ENCODE measurements around the gene WFS1.

Gene WFS1

DNA sequence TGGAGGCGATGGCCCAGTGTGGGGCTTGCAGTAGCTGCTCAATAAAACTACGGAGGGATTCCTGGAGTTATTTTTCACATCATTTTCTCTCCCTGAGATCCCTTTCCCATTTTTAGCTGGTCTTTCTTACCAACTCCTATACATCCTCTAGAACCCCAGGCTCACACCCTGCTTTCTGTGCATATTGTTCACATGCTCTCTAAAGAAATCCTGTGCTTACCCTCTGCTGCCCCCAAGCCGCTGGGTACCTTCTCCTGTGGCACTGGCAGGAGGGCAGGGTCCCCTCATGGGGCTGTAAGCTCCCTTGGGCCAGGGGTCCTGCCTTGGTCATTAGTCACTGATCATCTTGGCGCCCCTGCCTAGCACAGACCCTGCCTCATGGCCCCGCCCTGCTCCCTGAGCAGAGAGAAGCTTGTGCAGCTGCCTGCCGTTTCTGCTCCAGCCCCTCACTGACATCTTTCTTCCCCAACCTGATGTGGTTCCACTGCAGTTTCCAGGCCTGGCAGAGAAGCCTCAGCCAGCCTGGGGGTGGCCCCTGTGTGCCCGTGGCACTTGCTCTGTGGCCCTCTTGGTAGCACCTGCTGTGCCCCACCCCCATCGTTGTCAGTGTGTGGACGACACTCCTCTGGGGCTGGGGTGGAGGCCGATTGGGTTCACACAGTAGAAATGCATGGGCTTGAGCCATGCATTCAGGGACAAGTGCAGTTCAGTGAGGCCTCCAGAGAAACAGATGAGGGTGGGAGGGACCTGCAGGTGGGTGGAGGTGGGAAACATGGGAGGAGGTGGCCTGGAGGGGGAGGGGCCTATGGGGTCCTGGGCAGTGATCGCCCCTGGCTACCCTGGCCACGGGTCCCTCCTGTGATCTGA lies 69.5 kb downstream of the WFS1 start:
- DNase-seq (ENCODE audit: low spot score), result no peak

DNA sequence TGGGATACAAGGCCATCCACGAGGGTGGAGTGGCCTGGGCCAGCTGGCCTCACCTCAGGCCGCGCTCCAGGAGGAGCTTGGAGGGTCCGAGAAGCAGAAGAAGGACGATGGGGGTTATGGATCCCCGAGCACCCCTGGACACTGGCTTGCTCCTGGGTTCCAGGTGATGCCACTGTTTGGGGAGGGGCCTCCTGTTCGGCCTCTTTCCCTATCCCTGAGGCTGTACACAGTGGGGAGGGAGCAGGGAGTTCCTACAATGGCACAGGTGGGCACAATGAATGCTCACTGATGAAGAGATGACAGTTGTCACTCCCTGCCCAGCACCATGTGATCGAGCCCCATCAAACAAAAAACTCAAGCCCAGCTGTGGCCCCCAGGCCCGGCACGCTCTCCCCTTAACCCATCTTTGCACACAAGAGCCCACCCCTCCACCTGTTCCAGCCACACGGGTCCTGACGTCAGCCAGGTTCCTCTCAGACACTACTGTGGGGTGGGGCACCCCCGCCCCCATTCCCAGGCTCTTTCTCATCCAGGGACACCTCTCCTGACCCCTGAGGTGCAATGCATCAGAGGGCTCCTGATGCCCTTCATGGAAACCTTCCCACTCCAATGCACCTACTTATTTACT lies 70.3 kb downstream of the WFS1 start:
- no peak for DNase-seq (ENCODE audit: low spot score)

DNA sequence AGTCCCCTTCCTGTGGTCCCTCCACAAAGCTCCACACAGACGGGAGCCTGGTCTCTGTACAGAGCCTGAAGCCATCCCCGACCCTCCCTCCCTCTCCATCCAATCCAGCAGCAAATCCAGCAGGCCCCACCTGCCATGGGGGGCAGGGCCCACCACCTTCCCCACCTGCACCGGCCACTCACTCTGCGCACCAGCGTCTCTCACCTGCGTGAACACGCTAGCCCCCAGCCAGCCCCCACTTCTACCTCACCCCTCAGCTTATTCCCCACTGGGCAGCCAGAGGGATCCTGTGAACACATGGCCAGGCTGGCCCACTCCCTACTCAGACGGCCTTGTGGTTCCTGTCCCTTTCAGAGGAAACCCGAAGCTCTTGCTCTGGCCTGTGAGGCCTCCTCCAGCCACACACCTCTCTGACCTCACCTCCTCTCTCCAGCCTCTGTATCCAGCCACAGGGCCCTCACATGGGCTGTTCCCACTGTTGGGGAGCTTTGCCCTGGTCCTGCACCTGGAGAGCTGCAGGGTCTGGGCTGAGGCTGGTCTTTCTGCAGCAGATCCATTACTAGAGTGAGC lies 70.9 kb downstream of the WFS1 start:
- no peak for DNase-seq (ENCODE audit: low spot score)

DNA sequence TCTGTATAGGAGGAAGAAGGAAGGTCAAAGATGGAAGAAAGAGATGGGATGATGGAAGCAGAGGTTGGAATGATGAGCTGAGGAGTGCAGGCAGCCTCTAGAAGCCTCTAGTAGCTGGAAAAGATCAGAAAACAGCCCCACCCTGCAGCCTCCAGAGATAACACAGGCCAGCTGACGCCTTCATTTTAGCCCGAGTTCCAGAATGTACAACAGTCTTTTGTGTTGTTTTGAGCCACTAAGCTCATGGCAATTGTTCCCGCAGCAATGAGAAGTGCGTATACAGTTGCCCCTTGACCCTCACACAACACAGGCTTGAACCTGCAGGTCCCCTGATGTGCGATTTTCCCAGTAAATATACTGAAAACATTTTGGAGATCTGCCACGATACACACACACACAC lies 72.0 kb downstream of the WFS1 start:
- DNase-seq (ENCODE audit: low spot score), result no peak

DNA sequence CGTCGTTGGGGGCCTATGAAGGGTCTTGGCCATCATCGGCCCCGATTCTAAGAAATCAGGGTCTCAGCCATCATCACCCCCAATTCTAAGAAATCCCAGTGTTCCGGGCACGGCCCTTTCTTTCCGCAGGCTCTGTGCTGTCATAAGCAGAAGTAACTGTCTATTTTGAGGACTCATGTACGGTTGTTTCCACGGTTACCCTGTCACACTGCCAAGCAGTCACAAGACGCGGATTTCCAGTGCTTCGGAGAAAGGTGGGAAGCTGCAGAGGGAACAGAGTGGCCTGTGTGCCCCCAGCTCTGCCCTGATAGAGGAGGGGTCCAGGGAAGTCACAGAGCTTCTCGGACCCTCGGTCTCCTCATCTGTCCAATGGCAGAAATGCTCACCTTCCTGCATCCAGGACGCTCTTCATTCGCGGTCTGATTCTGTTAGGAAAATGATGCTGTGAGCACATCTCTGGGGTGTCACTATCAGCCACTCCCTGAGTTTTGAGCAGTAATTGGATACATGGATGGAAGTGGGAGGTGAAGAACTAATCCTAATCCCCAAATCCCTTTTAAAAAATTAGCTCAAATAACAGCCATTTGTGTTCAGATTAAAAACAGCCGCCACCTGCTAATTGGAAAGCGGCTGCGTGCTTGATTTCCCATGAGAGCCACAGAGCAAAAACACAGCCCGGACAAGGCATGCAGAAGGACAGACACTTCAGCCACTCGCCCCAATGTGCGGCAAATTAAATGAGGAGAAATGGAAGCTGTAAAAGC lies 73.1 kb downstream of the WFS1 start:
- no peak for DNase-seq (ENCODE audit: low spot score)

DNA sequence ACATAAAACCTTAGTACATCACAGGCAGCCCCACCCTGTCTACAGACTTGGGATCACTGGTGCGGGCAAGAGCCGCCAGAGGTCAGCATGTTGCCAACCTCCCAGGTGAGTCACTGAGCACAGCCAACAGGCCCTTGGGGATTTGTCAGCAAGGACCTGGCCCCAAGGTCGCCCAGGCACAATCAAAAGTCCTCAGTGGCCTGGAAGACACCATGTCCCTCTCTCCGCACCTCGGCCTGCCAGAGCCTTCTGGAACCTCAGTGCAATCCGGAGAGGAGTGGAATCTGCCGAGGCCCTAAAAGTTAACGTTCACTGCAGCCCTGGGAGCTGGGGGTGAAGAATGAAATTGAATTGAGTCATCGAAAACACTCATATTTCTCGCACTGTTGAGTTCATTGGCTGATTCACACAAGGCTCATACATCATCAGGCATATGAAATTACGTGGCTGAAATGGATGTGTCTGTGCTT lies 74.3 kb downstream of the WFS1 start:
- peak; percentile 27 for DNase-seq (ENCODE audit: low spot score)

DNA sequence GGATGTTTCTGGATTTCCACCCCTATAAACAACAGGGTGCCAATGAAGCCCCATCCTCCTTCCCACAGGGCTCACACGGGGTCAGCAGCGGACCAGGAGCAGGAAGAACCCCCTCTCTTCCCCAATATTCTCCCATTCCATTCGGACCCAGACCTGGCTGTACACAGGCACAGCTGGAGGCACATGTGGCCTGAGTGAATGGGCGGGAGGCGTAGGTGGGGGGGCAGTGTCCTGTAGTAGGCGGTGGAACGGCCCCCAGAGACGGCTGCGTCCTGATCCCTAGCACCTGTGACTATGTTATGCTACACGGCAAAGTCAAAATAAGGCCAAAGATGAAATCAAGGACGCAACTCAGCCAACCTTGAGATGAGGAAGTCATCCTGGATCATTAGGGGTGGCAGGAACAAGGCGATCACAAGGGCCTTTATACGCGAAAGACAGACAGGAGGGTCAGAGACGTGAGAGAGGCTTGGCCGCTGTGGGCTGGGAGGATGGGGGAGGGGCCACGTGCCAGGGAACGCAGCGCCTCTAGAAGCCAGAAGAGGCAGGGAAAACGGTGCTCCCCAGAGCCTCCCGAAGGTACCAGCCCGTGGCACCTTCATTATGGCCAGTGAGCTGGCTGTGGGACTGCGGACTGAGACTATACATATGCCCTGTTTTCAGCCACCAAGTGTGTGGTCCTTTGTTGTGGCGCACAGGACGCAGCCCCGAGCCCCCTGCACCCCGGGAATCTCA lies 75.6 kb downstream of the WFS1 start:
- no peak for DNase-seq (ENCODE audit: low spot score)

DNA sequence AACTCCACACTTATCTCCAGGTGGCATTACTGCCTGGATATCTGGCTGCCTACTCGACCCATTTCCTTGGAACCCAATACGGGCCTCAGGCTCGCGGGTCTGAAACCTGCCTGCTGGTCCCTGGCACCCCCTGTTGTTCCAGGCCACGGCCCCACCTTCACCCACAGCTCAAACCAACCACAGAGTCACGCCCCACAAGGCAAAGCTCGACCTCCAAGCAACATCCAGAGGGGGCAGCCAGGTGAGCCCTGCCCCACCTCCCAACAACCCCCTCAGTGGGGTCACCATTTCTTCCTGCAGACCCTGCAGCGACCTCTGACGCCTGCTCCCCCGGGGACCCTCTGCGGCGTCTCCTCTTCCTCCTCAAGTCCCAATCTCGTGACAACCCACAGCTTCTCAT lies 76.2 kb downstream of the WFS1 start:
- DNase-seq (ENCODE audit: low spot score), result no peak

DNA sequence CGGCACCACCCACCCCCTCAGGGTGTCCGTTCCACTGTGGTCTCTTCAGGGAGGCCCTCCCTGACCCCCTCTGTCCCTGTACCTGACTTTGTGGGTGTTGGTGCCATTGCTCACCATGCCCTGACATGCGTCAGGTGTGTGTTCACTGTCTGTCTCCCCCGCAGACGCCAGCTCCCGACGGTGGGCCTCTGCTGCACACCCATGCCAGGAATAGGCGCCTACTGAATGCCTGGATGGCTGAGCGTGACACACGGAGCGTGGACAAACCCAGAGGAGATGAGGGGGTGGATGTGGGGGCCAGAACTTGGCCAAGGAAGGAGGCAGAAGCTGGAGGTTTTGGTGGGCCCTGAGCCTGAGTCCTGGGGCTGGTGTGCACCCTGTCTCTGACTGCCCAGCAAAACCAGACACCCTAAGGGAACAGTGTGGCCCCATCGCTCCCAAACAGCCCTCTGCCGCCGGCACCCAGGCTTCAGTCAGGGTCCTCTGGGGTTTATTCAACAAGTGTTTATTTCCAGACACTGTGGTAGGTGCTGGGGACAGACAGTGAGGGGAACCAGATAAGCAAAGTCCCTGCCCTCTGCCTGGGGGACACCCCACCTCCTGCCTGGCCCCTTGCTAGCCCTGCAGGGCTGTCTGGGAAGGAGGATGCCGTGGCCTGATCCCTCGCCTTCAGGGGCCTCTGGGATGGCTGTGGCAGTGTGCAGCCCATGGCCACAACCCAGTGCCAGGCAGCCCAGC lies 76.9 kb downstream of the WFS1 start:
- DNase-seq (ENCODE audit: low spot score), result no peak

DNA sequence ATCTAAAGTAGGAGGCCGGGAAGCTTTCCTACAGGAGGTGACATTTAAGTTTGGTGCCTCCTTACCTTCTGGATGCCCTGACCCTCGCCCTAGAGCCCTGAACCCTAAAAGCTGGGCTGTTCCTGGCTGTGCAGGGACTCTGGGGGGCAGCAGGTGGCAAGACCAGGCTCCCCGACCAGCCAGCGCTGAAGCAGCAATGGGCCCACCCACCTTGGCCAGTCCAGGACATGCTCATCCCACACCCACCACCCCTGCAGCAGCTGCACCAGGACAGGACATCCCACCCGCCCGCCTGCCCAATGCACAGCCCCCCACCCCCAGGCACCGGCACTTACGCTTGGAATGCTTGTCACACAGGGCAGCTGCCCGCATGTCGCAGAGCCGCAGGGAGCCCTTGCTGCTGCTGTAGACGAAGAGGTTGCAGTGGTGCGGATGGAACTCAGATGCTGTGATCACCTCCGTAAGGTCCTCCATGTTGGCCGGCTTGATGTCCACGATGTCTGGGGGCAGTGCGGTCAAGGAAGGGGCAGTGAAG lies 77.9 kb downstream of the WFS1 start:
- DNase-seq (ENCODE audit: low spot score), result no peak

DNA sequence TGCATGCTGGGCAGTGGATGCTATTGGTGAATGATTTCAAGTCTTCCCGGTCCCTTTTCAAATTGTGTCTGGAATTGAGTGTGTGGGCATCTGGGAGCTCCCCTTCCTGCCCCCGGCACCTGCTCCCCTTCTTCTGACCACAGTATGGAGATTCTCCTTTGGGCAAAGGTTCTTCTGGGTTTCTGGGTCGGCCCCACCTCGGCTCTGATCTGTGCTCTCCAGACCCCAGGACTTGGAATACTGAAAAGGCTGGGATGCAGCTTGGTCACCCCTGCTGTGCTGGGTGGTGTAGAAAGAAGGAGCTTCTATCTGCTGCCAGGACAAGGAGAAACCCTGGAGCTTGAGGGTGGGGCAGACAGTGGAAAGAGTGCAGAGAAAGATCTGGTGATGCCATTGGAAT lies 78.8 kb downstream of the WFS1 start:
- no peak for DNase-seq (ENCODE audit: low spot score)

DNA sequence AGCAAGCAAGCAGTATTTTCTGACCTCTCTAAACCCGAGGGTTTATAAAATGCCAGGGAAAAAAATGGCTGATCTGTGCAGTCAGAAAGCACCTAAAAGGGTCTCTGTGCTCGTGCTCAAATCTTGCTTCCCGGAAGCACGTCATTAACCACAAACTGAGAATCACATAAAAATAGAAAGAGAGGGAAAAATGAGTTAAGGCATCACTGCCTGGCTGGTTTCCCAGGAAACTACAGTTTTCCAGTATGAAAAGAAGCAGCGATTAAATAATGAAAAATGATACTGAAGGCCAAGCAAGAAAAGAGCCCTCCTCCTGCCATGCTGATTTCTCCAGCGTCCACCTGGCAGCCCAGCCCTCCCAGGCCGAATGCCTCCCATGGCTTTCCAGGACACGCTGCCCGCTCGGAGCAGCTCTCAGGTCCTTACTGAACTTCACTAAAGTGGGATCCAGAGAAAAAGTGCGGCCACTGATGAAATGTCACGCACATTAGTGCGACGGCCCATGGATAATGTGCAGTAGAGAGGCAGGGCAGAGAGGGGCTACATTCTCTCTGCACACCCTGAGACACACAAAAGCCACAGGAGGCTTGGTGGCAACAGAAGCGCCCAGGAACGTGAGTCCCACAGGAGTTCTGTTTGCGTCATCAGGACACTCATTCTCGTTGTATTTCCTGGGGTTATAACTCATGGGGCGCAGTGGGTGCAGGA lies 80.4 kb downstream of the WFS1 start:
- DNase-seq (ENCODE audit: low spot score), result no peak

DNA sequence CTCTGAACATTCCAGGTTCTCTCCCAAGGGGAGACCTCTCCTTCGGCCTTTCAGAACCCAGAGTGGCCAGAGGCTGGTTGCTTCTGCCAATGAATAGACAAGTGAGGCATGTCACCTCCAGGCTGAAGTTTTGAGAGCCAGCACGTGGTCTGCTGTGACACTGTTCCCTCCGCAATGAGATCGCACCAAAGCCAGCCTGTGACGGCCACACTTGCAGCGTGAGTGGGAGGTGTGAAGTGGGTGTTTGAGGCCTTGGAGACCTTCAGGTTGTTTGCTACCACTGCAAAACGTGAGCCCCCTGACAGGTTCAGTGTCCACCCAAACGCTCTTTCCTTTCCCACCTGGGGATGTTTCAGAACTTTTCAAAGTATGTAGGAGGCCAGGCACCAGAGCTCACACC lies 81.0 kb downstream of the WFS1 start:
- DNase-seq (ENCODE audit: low spot score), result no peak

DNA sequence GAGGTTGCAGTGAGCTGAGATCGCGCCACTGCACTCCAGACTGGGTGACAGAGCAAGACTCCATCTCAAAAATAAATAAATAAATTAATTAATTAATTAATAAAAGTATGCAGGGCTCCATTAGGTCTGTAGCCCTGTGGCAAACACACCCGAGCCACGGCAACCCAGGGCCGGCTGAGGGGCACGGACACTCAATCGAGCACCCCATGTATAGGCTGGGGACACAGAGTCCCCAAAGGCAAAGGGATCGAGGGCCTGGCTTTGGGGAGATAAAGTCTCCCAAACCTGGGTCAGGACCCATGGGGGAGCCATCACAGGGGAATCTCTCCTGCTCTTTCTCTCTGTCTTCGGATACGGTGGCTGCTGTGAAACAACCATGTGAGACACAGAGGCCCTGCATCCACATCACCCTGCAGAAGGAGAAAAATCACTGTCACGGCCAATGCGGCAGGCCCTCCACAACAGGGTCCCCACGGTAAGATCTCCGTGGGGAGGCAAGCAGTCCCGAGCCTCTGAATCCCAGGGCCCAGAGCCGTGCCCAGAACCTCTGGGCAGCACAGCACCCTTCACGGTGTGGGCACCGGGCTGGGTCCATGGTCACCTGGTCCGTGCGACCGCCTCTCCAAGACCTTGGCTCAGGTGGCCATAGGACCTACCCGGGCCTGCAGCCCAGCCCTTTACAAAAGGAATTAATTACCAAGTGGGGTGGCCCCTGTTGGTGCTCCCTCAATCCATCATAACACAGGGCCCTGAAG lies 81.8 kb downstream of the WFS1 start:
- DNase-seq (ENCODE audit: low spot score), result no peak

DNA sequence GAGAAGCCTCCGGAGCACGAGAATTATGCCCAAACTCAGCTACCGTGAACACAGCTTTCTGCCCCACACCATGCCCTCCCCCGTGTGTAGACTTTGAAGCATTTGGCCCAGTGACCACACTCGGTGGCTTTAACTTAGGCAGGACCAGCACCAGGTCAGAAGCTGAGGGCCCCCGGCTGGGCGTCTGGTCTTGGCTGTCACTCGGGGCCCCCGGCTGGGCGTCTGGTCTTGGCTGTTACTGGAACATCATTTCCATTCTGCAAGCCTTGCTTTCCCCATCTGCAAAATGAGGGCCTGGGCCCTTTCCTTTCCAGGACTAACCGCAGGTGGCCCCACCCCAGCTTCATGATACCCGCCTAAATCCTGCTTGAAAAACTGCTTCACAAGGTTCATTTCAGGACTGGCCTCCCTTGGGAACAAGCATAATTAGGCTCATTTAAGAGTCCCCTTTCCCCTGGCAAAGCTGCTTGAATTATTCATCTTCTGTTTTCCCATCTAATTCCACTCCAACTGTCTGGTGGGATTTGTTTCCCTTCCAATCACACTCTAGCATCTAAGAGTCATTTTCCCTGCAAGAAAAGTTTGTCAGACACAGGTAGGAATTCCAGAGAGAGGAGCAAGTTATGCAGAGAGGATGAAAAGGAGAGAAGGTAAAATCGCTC lies 82.5 kb downstream of the WFS1 start:
- no peak for DNase-seq (ENCODE audit: low spot score)

Data from kidney capillary endothelial cell (primary cell).